Measurements from ENCODE around the gene PSMG4.

PSMG4 gene

GRCh38 chr6:3251462-3252314 is 7.1 kb upstream of the PSMG4 start:
- CTCF ChIA-PET = interaction anchor here (0.7 to 3.9 kb wide), 22 partner anchors 8 to 1722 kb away, joined by 3 to 24 read pairs (median 4); partner anchors contain the start of genes NQO2 and PSMG4
- peak; percentile 88 for DNase-seq
- no peak overlapping the region for H3K4me3 Mint-ChIP-seq
- peaks cover 20% of the 10 kb centered on the region for H3K4me1 Mint-ChIP-seq
- H3K9me3 Mint-ChIP-seq = peaks cover 8% of the 10 kb centered on the region
- peaks cover 3% of the 10 kb centered on the region for H3K36me3 Mint-ChIP-seq
- peaks cover 70% of the 10 kb centered on the region for H3K27me3 Mint-ChIP-seq
- H3K27ac Mint-ChIP-seq = peak overlapping the region; percentile 5

GRCh38 chr6:3252369-3252768 is 6.4 kb upstream of the PSMG4 start:
- peaks cover 70% of the 10 kb centered on the region for H3K27me3 Mint-ChIP-seq
- DNase-seq = no peak
- H3K27ac Mint-ChIP-seq = no peak overlapping the region
- H3K36me3 Mint-ChIP-seq = peaks cover 3% of the 10 kb centered on the region
- no peak overlapping the region for H3K4me3 Mint-ChIP-seq
- peaks cover 20% of the 10 kb centered on the region for H3K4me1 Mint-ChIP-seq
- peaks cover 8% of the 10 kb centered on the region for H3K9me3 Mint-ChIP-seq
- CTCF ChIA-PET = interaction anchor here (0.9 to 3.9 kb wide), 10 partner anchors 7 to 480 kb away, joined by 3 to 24 read pairs (median 5); partner anchors contain the start of gene PSMG4

DNA sequence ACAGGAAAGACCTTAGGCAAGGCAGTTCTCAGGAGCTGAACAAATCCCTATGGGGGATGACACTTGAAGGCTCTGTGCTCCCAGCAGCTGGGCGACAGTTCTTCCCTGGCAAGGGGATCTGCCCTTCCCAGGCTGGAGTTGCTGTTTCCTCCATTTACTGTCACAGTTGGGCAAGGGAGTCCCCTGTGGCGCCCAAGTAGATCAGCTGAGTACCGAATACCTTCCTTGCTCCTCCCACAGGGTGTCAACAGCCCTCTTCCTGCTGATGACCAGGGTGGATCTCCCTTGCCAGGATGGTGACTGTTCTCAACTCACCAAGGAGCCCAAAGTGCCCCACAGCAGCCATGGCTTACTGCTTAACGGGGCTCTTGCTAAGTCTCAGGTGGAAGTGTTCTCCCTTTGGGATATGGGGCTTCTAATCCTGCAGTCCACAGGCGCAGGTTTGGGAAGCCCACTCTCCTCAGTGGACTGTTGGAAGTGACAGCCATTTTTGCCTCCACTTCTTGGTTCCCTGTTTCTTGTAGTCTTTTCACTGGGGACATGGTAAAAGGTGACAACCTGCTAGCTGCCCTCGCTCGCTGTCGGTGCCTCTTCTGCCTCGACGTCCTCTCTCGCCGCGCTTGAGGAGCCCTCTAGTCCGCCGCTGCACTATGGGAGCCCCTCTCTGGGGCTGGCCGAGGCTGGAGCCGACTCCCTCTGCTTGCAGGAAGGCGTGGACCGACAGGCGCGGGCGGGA is 5.7 kb upstream of the PSMG4 start:
- no peak overlapping the region for H3K4me3 Mint-ChIP-seq
- CTCF ChIA-PET = interaction anchor here (0.9 to 3.0 kb wide), 4 partner anchors 9 to 479 kb away, joined by 3 to 24 read pairs (median 5); no protein-coding TSS in a partner anchor
- peaks cover 20% of the 10 kb centered on the region for H3K4me1 Mint-ChIP-seq

DNA sequence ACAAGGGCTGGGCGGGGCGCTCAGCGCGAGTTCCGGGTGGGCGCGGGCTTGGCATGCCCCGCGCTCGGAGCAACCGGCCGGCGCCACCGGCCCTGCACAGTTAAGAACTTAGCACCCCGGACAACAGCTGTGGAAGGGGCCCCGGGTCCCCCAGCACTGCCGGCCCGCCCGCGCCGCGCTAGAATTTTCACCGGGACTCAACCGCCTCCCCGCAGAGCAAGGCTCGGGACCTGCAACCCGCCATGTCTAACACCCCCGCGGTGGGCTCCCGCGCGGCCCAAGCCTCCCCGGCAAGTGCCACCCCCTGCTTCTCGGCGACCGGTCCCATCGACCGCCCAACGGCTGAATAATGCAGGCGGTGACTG is 5.2 kb upstream of the PSMG4 start:
- peaks cover 65% of the 10 kb centered on the region for H3K27me3 Mint-ChIP-seq
- H3K4me1 Mint-ChIP-seq = peaks cover 20% of the 10 kb centered on the region
- CTCF ChIA-PET = interaction anchor here (0.8 to 1.7 kb wide), 2 partner anchors 9 to 129 kb away, joined by 3 to 7 read pairs; no protein-coding TSS in a partner anchor

More for the DNA sequence above, 5.7 kb upstream of the PSMG4 start:
- no peak for DNase-seq
- H3K27ac Mint-ChIP-seq = no peak overlapping the region
- peaks cover 3% of the 10 kb centered on the region for H3K36me3 Mint-ChIP-seq
- peaks cover 8% of the 10 kb centered on the region for H3K9me3 Mint-ChIP-seq
- H3K27me3 Mint-ChIP-seq = peaks cover 67% of the 10 kb centered on the region

DNA sequence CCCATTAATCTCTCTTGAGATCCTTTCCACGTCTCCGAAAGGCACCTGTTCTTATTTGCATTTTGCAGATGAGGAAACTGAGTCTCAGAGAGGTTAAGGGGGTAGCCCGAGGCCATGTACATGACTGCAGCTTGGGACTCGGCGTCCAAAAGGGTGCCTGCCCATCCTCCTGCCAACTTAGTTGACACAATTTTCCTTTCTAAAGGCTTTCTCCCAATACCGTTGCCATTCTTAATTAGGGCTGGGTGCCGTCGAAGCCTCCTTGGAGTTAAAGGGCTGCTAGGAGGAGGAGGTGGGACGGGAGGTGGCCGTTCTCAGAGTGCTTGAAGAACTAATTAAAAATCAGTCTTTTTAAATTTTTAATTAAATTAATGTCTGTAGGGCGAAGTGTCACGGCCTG is 546 bp upstream of the PSMG4 start:
- H3K9me3 Mint-ChIP-seq = peaks cover 8% of the 10 kb centered on the region
- H3K36me3 Mint-ChIP-seq = peaks cover 13% of the 10 kb centered on the region
- peaks cover 41% of the 10 kb centered on the region for H3K4me1 Mint-ChIP-seq
- H3K27ac Mint-ChIP-seq = no peak overlapping the region
- H3K4me3 Mint-ChIP-seq = no peak overlapping the region
- CTCF ChIA-PET = interaction anchor here (4.7 kb wide), 1 partner anchor 8 kb away, joined by 17 read pairs; no protein-coding TSS in a partner anchor
- H3K27me3 Mint-ChIP-seq = peaks cover 36% of the 10 kb centered on the region
- no peak for DNase-seq

More for the DNA sequence above, 5.2 kb upstream of the PSMG4 start:
- Mint-ChIP-seq H3K9me3 (peaks cover 8% of the 10 kb centered on the region), H3K27ac (no peak overlapping the region), H3K36me3 (peaks cover 3% of the 10 kb centered on the region), H3K4me3 (no peak overlapping the region)
- DNase-seq = no peak

DNA sequence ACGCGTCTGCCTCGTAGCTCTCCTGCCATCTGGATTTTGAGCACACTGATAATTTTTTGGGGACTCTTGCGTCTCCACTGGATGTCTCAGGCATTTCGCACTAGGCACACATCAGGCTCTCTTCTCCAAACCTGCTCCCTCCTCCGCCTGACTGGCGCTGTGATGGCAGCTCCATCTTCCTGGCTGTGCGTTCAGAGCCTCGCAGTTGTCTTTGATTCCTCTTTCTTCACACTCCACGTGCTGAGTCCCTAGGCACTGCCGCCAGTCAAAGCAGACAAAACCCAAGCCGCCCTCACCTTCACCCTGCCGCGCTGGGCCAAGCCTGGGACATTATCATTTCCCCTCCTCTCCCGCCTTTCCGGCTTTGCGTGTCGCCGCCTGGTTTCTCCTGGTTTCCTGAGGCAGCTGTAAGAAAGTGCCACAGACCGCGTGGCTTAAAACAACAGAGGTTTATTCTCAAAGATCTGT is 778 bp downstream of the PSMG4 start:
- CTCF ChIA-PET = interaction anchor here (1.0 to 4.7 kb wide), 3 partner anchors 8 to 133 kb away, joined by 3 to 17 read pairs (median 3); no protein-coding TSS in a partner anchor
- DNase-seq = peak; percentile 54
- Mint-ChIP-seq H3K27me3 (peaks cover 31% of the 10 kb centered on the region), H3K9me3 (peaks cover 3% of the 10 kb centered on the region), H3K4me1 (peaks cover 40% of the 10 kb centered on the region), H3K36me3 (peaks cover 18% of the 10 kb centered on the region), H3K27ac (peak overlapping the region; percentile 90), H3K4me3 (peak overlapping the region; percentile 95)

DNA sequence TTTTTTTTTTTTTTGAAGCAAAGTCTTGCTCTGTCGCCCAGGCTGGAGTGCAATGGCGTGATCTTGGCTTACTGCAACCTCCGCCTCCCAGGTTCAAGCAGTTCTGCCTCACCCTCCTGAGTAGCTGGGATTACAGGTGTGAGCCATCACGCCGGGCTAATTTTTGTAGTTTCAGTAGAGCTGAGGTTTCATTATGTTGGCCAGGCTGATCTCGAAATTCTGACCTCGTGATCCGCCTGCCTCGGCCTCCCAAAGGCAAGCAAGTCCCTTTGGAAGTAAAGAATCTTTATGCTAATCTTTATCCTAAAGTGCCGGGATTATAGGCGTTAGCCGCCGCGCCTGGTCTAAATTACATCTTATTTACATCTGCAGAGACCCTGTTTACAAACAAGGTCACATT is 1.5 kb downstream of the PSMG4 start:
- peak overlapping the region; percentile 95 for H3K4me3 Mint-ChIP-seq
- peaks cover 24% of the 10 kb centered on the region for H3K36me3 Mint-ChIP-seq
- H3K9me3 Mint-ChIP-seq = no peaks in the 10 kb centered on the region
- peaks cover 23% of the 10 kb centered on the region for H3K27me3 Mint-ChIP-seq
- peaks cover 40% of the 10 kb centered on the region for H3K4me1 Mint-ChIP-seq
- CTCF ChIA-PET = interaction anchor here (0.6 to 4.7 kb wide), 2 partner anchors 10 to 705 kb away, joined by 4 to 17 read pairs; no protein-coding TSS in a partner anchor
- H3K27ac Mint-ChIP-seq = no peak overlapping the region
- DNase-seq = no peak

GRCh38 chr6:3260772-3261517 is 2.2 kb downstream of the PSMG4 start:
- H3K4me1 Mint-ChIP-seq = peaks cover 40% of the 10 kb centered on the region
- peaks cover 20% of the 10 kb centered on the region for H3K27me3 Mint-ChIP-seq
- CTCF ChIA-PET = interaction anchor here (0.6 to 4.7 kb wide), 4 partner anchors 10 to 704 kb away, joined by 3 to 17 read pairs (median 4); partner anchors contain the start of gene TUBB2A
- peak overlapping the region; percentile 95 for H3K4me3 Mint-ChIP-seq
- peak overlapping the region; percentile 46 for H3K27ac Mint-ChIP-seq
- H3K9me3 Mint-ChIP-seq = no peaks in the 10 kb centered on the region
- no peak for DNase-seq
- H3K36me3 Mint-ChIP-seq = peaks cover 24% of the 10 kb centered on the region

DNA sequence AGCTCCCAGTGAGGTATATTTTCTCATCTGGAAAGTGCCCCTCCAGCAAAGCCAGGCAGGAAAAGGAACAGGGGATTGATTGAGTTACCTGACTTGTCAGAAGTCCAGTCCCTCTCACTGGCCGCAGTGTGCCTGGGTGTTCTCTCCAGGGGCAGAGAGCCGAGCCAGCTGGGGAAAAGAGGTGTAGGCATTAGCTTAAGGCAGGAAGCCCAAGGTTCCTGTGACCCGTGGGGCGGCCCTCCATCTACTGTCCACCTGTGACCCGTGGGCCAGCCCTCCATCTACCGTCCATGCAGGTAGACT is 2.7 kb downstream of the PSMG4 start:
- H3K9me3 Mint-ChIP-seq = no peaks in the 10 kb centered on the region
- no peak for DNase-seq
- CTCF ChIA-PET = interaction anchor here (0.9 to 4.7 kb wide), 2 partner anchors 11 to 145 kb away, joined by 3 to 17 read pairs; no protein-coding TSS in a partner anchor
- peak overlapping the region; percentile 95 for H3K4me3 Mint-ChIP-seq
- H3K27me3 Mint-ChIP-seq = peaks cover 16% of the 10 kb centered on the region
- peaks cover 40% of the 10 kb centered on the region for H3K4me1 Mint-ChIP-seq
- no peak overlapping the region for H3K27ac Mint-ChIP-seq
- H3K36me3 Mint-ChIP-seq = peaks cover 27% of the 10 kb centered on the region

DNA sequence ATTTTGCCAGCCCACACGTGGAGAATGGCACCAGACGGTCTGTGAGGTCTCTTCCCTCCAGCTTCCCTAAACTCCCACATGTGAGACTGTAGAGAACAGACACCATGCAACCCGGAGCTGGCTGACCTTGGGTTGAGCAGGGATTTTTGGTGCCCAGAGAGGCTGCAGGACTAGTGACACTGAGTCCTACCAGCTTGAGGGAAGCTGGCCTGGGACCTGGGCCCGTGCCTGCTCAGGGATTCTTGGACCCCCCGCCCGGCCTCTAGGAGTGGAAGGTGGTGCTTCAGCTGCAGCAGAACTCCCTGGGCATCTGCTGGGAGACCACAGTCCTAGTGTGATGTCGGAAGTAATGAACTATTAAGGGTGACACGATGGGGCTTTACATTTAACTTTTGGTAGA is 3.2 kb downstream of the PSMG4 start:
- H3K9me3 Mint-ChIP-seq = no peaks in the 10 kb centered on the region
- peaks cover 28% of the 10 kb centered on the region for H3K36me3 Mint-ChIP-seq
- peaks cover 12% of the 10 kb centered on the region for H3K27me3 Mint-ChIP-seq
- no peak for DNase-seq
- H3K4me3 Mint-ChIP-seq = no peak overlapping the region
- H3K27ac Mint-ChIP-seq = no peak overlapping the region
- peaks cover 40% of the 10 kb centered on the region for H3K4me1 Mint-ChIP-seq
- CTCF ChIA-PET = interaction anchor here (0.7 to 4.7 kb wide), 2 partner anchors 11 to 13 kb away, joined by 3 to 17 read pairs; no protein-coding TSS in a partner anchor

- Mint-ChIP-seq H3K4me1 (peaks cover 42% of the 10 kb centered on the region), H3K36me3 (peaks cover 34% of the 10 kb centered on the region)
Measured at GRCh38 chr6:3263096-3263495, 4.3 kb downstream of the PSMG4 start.

DNA sequence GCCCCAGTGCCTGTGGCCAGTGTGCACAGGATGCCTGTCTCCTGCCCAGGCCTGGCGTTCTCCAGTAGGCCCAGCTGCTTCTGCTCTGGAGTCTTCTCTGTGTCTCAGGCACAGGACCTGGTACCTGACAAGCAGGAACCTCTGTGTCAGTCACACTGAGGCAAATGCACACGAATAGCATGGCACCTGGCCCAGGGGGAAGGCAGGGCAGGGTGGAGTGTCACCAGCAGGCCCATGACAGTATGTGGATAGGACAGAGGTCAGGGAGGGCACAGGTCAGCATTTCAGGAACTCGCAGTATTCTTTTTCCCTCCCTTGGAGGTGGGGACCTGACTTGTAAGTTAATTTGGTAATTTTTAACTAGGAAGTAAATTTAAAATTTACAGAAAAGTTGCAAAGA is 5.6 kb downstream of the PSMG4 start:
- CTCF ChIA-PET = no interaction called here
- Mint-ChIP-seq H3K9me3 (no peaks in the 10 kb centered on the region), H3K36me3 (peaks cover 37% of the 10 kb centered on the region), H3K4me3 (no peak overlapping the region), H3K27me3 (no peaks in the 10 kb centered on the region), H3K27ac (no peak overlapping the region), H3K4me1 (peaks cover 42% of the 10 kb centered on the region)
- DNase-seq = no peak

More at GRCh38 chr6:3263096-3263495, 4.3 kb downstream of the PSMG4 start:
- no peaks in the 10 kb centered on the region for H3K9me3 Mint-ChIP-seq
- DNase-seq = no peak
- H3K4me3 Mint-ChIP-seq = no peak overlapping the region
- CTCF ChIA-PET = no interaction called here
- H3K27me3 Mint-ChIP-seq = peaks cover 3% of the 10 kb centered on the region
- no peak overlapping the region for H3K27ac Mint-ChIP-seq

DNA sequence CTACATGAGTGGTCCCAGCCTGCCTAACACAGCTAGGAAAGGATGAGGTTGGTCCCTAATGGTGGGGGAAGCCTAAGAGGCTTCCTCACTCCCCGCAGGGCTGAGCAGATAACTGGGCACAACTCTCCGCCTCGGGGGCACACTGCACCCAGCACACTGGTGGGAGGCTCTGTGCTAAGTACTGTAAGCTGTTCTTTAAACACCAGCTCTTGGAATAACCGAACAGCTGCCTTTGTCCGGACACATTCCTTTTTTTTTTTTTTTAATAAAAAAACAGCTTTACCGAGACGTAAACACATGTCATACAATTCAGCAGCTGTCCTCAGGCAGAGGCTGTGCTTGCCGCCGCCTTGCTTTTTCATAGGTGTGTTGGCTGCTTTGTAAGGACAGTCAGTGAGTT is 6.9 kb downstream of the PSMG4 start:
- Mint-ChIP-seq H3K27me3 (no peaks in the 10 kb centered on the region), H3K4me3 (no peak overlapping the region), H3K9me3 (no peaks in the 10 kb centered on the region), H3K4me1 (peaks cover 29% of the 10 kb centered on the region), H3K27ac (no peak overlapping the region), H3K36me3 (peaks cover 40% of the 10 kb centered on the region)
- no peak for DNase-seq
- CTCF ChIA-PET = interaction anchor here (0.6 to 1.3 kb wide), 3 partner anchors 15 to 614 kb away, joined by 3 to 7 read pairs (median 3); no protein-coding TSS in a partner anchor

All from activated naive CD4-positive, alpha-beta T cell treated with anti-CD3 and anti-CD28 coated beads, Interleukin-2, amount 10 ng/mL, durations not matched to agents 7 days and 5 days (primary cell).